ENCODE measurements around the gene ACACA. TPM values are rescaled to one million over a fixed set of nuclear protein-coding genes. Genes with fewer than 3 reads are reported as not detected.

The ACACA gene
- total RNA-seq, 3 donors from 2014 or later (not counting 1 experiment from before 2014, with no cell fraction given): 22.9 to 23.9 (median 23.6) TPM

DNA sequence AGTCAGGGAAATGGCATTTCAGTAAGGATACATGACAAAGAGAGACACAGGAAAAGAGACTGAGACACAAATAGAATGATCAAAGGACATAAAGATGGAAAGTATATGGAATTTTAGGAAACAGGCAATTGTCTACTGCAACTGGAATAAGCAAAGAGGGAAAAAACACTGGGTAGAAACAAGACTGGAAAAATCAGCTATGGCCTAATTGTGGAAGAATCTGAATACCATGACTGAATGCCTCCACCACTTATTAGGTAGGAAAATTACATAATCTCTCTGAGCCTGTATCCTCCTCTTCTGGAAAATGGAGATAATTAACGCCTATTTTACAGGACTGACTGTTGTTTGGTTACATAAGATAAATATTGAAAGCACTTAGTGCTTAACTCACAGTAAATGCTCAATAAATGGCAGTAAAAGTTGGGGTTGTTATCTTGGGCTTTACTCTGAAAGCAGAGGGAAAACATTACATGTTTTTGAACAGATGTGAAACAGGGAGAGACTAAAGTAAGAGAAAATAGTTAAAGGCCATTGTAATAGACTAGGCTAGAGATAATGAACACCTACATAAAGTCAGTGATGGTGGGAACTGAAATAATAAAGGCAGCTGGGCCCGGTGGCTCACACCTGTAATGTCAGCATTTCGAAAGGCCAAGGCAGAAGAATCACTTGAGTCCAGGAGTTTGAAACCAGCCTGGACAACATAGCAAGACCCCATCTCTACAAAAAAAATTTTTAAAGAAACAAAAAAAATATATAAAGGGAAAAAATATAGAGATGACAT lies 94.3 kb downstream of the ACACA start:
- Histone ChIP-seq H3K27ac (ENCODE audit: low read length) (no peak overlapping the region), H3K9me3 (ENCODE audit: control insufficient read depth, insufficient read depth, low read length) (no peaks in the 10 kb centered on the region), H3K36me3 (ENCODE audit: control insufficient read depth, insufficient read depth, low read length) (no peaks in the 10 kb centered on the region), H3K4me1 (ENCODE audit: control insufficient read depth, insufficient read depth, low read length) (no peaks in the 10 kb centered on the region), H3K4me3 (ENCODE audit: low read length) (no peak overlapping the region), H3K27me3 (ENCODE audit: control insufficient read depth, insufficient read depth, low read length) (no peaks in the 10 kb centered on the region)
- intact Hi-C loops (cut with micrococcal nuclease): no loop called here
- H3K36me3 Mint-ChIP-seq: no peaks in the 10 kb centered on the region
- peaks cover 0 to 4% of the 10 kb centered on the region in 2 donors for H3K4me1 Mint-ChIP-seq
- 100% methylated on average over 3 of the region's 3 CpGs for WGBS (ENCODE audit: insufficient coverage)
- no peaks in the 10 kb centered on the region for H3K27me3 Mint-ChIP-seq (ENCODE audit: low read depth in 2 of 2)
- TF ChIP-seq, protein P1, sequence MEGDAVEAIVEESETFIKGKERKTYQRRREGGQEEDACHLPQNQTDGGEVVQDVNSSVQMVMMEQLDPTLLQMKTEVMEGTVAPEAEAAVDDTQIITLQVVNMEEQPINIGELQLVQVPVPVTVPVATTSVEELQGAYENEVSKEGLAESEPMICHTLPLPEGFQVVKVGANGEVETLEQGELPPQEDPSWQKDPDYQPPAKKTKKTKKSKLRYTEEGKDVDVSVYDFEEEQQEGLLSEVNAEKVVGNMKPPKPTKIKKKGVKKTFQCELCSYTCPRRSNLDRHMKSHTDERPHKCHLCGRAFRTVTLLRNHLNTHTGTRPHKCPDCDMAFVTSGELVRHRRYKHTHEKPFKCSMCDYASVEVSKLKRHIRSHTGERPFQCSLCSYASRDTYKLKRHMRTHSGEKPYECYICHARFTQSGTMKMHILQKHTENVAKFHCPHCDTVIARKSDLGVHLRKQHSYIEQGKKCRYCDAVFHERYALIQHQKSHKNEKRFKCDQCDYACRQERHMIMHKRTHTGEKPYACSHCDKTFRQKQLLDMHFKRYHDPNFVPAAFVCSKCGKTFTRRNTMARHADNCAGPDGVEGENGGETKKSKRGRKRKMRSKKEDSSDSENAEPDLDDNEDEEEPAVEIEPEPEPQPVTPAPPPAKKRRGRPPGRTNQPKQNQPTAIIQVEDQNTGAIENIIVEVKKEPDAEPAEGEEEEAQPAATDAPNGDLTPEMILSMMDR (IDR thresholded peaks at IDR 0.05): no peak
- H3K27ac Mint-ChIP-seq: no peak overlapping the region
- H3K4me3 Mint-ChIP-seq: no peak overlapping the region
- ATAC-seq (no peak), DNase-seq (no peak)
- H3K9me3 Mint-ChIP-seq: peaks cover 0 to 2% of the 10 kb centered on the region in 2 donors

DNA sequence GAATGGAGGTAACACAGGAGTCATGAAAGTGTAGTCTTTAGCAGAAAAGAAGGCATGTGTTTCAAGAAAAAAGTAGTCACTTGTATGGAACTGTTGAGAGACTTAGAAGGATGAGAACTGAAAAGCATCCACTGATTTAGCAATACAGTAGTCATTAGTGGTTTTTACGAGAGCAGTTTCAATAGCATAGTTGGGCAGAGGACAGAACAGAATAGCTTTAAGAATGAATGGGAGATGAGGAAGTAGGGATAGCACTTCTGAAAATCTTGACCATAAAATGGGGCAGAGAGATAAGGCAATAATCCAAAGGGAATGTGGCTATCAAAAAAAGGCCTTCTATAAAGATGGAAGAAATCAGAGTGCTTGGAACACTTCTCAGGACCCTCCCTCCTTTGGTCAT lies 95.7 kb downstream of the ACACA start:
- Histone ChIP-seq H3K4me1 (ENCODE audit: control insufficient read depth, insufficient read depth, low read length) (no peaks in the 10 kb centered on the region), H3K27ac (ENCODE audit: low read length) (no peak overlapping the region), H3K27me3 (ENCODE audit: control insufficient read depth, insufficient read depth, low read length) (no peaks in the 10 kb centered on the region), H3K9me3 (ENCODE audit: control insufficient read depth, insufficient read depth, low read length) (no peaks in the 10 kb centered on the region), H3K36me3 (ENCODE audit: control insufficient read depth, insufficient read depth, low read length) (no peaks in the 10 kb centered on the region), H3K4me3 (ENCODE audit: low read length) (no peak overlapping the region)
- no peak overlapping the region for H3K4me3 Mint-ChIP-seq
- TF ChIP-seq, protein P1 (IDR thresholded peaks at IDR 0.05): no peak
- H3K27me3 Mint-ChIP-seq (ENCODE audit: low read depth in 2 of 2): no peaks in the 10 kb centered on the region
- H3K4me1 Mint-ChIP-seq: peaks cover 0 to 4% of the 10 kb centered on the region in 2 donors
- H3K27ac Mint-ChIP-seq: no peak overlapping the region
- peaks cover 0 to 2% of the 10 kb centered on the region in 2 donors for H3K9me3 Mint-ChIP-seq
- 89% methylated on average over 1 of the region's 1 CpG for WGBS (ENCODE audit: insufficient coverage)
- ATAC-seq (no peak), DNase-seq (no peak)
- no peaks in the 10 kb centered on the region for H3K36me3 Mint-ChIP-seq
- intact Hi-C loops (cut with micrococcal nuclease): no loop called here

DNA sequence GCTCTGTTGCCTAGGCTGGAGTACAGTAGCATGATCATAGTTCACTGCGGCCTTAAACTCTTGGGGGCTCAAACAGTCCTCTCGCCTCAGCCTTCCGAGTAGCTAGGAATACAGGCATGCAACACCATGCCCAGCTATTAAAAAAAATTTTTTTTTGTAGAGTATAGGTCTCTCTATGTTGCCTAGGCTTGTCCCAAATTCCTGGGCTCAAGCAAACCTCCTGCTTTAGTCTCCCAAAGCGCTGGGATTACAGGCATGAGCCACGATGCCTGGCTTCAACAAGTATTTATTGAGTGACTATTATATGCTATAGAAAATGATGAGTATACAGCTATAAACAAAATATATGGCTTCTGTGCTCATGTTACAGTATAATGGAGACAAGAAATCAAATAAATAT lies 97.6 kb downstream of the ACACA start:
- no peak overlapping the region for H3K4me3 ChIP-seq (ENCODE audit: low read length)
- Mint-ChIP-seq H3K9me3 (peaks cover 0 to 2% of the 10 kb centered on the region in 2 donors), H3K4me3 (no peak overlapping the region), H3K4me1 (peaks cover 0 to 4% of the 10 kb centered on the region in 2 donors), H3K27me3 (ENCODE audit: low read depth in 2 of 2) (no peaks in the 10 kb centered on the region), H3K27ac (no peak overlapping the region), H3K36me3 (no peaks in the 10 kb centered on the region)
- no peak overlapping the region for H3K27ac ChIP-seq (ENCODE audit: low read length)
- intact Hi-C loops (cut with micrococcal nuclease): no loop called here
- DNase-seq: no peak
- ATAC-seq: no peak
- no peaks in the 10 kb centered on the region for H3K36me3 ChIP-seq (ENCODE audit: control insufficient read depth, insufficient read depth, low read length)
- H3K9me3 ChIP-seq (ENCODE audit: control insufficient read depth, insufficient read depth, low read length): no peaks in the 10 kb centered on the region
- no peaks in the 10 kb centered on the region for H3K4me1 ChIP-seq (ENCODE audit: control insufficient read depth, insufficient read depth, low read length)
- H3K27me3 ChIP-seq (ENCODE audit: control insufficient read depth, insufficient read depth, low read length): no peaks in the 10 kb centered on the region
- 92% methylated on average over 4 of the region's 5 CpGs for WGBS (ENCODE audit: insufficient coverage)
- TF ChIP-seq, protein P1 (IDR thresholded peaks at IDR 0.05): no peak
